ENCODE results near the gene REEP5.
"Not testable (repeated sequence)": the region's sequence is repeated elsewhere in the genome, so short reads cannot be mapped to it uniquely, and the experiment has no call there.

The REEP5 gene

GRCh38 chr5:112917453-112917995 is 4.5 kb downstream of the REEP5 start:
- Histone ChIP-seq H3K9me3 (ENCODE audit: control insufficient read depth, insufficient read depth, low read depth, low read length) (no peaks in the 10 kb centered on the region), H3K27me3 (ENCODE audit: control insufficient read depth, insufficient read depth, low read length) (0 out of 2 replicates have a peak, but pooled peaks cover 1% of the 10 kb centered on the region), H3K9ac (ENCODE audit: low read length) (no peak overlapping the region), H3K36me3 (ENCODE audit: control insufficient read depth, insufficient read depth, low read length) (peaks cover 45% of the 10 kb centered on the region), H3K4me1 (ENCODE audit: control insufficient read depth, insufficient read depth, low read length) (no peaks in the 10 kb centered on the region), H3K4me3 (ENCODE audit: low read depth, low read length) (no peak overlapping the region), H3K27ac (ENCODE audit: low read depth, low read length) (no peak overlapping the region)

GRCh38 chr5:112915831-112916230 is 6.2 kb downstream of the REEP5 start:
- Histone ChIP-seq H3K9me3 (ENCODE audit: control insufficient read depth, insufficient read depth, low read depth, low read length) (no peaks in the 10 kb centered on the region), H3K4me1 (ENCODE audit: control insufficient read depth, insufficient read depth, low read length) (no peaks in the 10 kb centered on the region), H3K4me3 (ENCODE audit: low read depth, low read length) (no peak overlapping the region), H3K9ac (ENCODE audit: low read length) (no peak overlapping the region), H3K36me3 (ENCODE audit: control insufficient read depth, insufficient read depth, low read length) (peaks cover 46% of the 10 kb centered on the region), H3K27me3 (ENCODE audit: control insufficient read depth, insufficient read depth, low read length) (no peaks in the 10 kb centered on the region), H3K27ac (ENCODE audit: low read depth, low read length) (no peak overlapping the region)

GRCh38 chr5:112914584-112914983 is 7.4 kb downstream of the REEP5 start:
- Histone ChIP-seq H3K4me3 (ENCODE audit: low read depth, low read length) (no peak overlapping the region), H3K9ac (ENCODE audit: low read length) (no peak overlapping the region), H3K4me1 (ENCODE audit: control insufficient read depth, insufficient read depth, low read length) (no peaks in the 10 kb centered on the region), H3K36me3 (ENCODE audit: control insufficient read depth, insufficient read depth, low read length) (peaks cover 54% of the 10 kb centered on the region), H3K27ac (ENCODE audit: low read depth, low read length) (no peak overlapping the region), H3K9me3 (ENCODE audit: control insufficient read depth, insufficient read depth, low read depth, low read length) (no peaks in the 10 kb centered on the region), H3K27me3 (ENCODE audit: control insufficient read depth, insufficient read depth, low read length) (no peaks in the 10 kb centered on the region)

- Histone ChIP-seq H3K27me3 (ENCODE audit: control insufficient read depth, insufficient read depth, low read length) (no peaks in the 10 kb centered on the region), H3K4me1 (ENCODE audit: control insufficient read depth, insufficient read depth, low read length) (no peaks in the 10 kb centered on the region), H3K27ac (ENCODE audit: low read depth, low read length) (no peak overlapping the region), H3K36me3 (ENCODE audit: control insufficient read depth, insufficient read depth, low read length) (peaks cover 36% of the 10 kb centered on the region), H3K4me3 (ENCODE audit: low read depth, low read length) (no peak overlapping the region), H3K9me3 (ENCODE audit: control insufficient read depth, insufficient read depth, low read depth, low read length) (no peaks in the 10 kb centered on the region), H3K9ac (ENCODE audit: low read length) (no peak overlapping the region)
Observed at GRCh38 chr5:112910529-112910928, 11.5 kb downstream of the REEP5 start.

- Histone ChIP-seq H3K4me3 (ENCODE audit: low read depth, low read length) (no peak overlapping the region), H3K27ac (ENCODE audit: low read depth, low read length) (no peak overlapping the region), H3K9me3 (ENCODE audit: control insufficient read depth, insufficient read depth, low read depth, low read length) (no peaks in the 10 kb centered on the region), H3K4me1 (ENCODE audit: control insufficient read depth, insufficient read depth, low read length) (no peaks in the 10 kb centered on the region), H3K27me3 (ENCODE audit: control insufficient read depth, insufficient read depth, low read length) (no peaks in the 10 kb centered on the region), H3K36me3 (ENCODE audit: control insufficient read depth, insufficient read depth, low read length) (peaks cover 31% of the 10 kb centered on the region), H3K9ac (ENCODE audit: low read length) (no peak overlapping the region)
Observed at GRCh38 chr5:112908854-112909253, 13.2 kb downstream of the REEP5 start.

GRCh38 chr5:112907166-112907631 is 14.8 kb downstream of the REEP5 start:
- Histone ChIP-seq H3K27me3 (ENCODE audit: control insufficient read depth, insufficient read depth, low read length) (no peaks in the 10 kb centered on the region), H3K9me3 (ENCODE audit: control insufficient read depth, insufficient read depth, low read depth, low read length) (no peaks in the 10 kb centered on the region), H3K4me3 (ENCODE audit: low read depth, low read length) (no peak overlapping the region), H3K36me3 (ENCODE audit: control insufficient read depth, insufficient read depth, low read length) (peaks cover 32% of the 10 kb centered on the region), H3K27ac (ENCODE audit: low read depth, low read length) (no peak overlapping the region), H3K9ac (ENCODE audit: low read length) (no peak overlapping the region), H3K4me1 (ENCODE audit: control insufficient read depth, insufficient read depth, low read length) (no peaks in the 10 kb centered on the region)

- H3K27me3 ChIP-seq (ENCODE audit: control insufficient read depth, insufficient read depth, low read length): no peaks in the 10 kb centered on the region
Observed at GRCh38 chr5:112906637-112907036, 15.4 kb downstream of the REEP5 start.

GRCh38 chr5:112904996-112905395 is 17.0 kb downstream of the REEP5 start:
- peaks cover 33% of the 10 kb centered on the region for H3K36me3 ChIP-seq (ENCODE audit: control insufficient read depth, insufficient read depth, low read length)
- not testable (repeated sequence) for H3K27me3 ChIP-seq (ENCODE audit: control insufficient read depth, insufficient read depth, low read length); H3K4me1 ChIP-seq (ENCODE audit: control insufficient read depth, insufficient read depth, low read length); H3K27ac ChIP-seq (ENCODE audit: low read depth, low read length); H3K9ac ChIP-seq (ENCODE audit: low read length); H3K9me3 ChIP-seq (ENCODE audit: control insufficient read depth, insufficient read depth, low read depth, low read length); H3K4me3 ChIP-seq (ENCODE audit: low read depth, low read length)

More at GRCh38 chr5:112906637-112907036, 15.4 kb downstream of the REEP5 start:
- Histone ChIP-seq H3K27ac (ENCODE audit: low read depth, low read length) (no peak overlapping the region), H3K4me3 (ENCODE audit: low read depth, low read length) (no peak overlapping the region), H3K9me3 (ENCODE audit: control insufficient read depth, insufficient read depth, low read depth, low read length) (no peaks in the 10 kb centered on the region), H3K36me3 (ENCODE audit: control insufficient read depth, insufficient read depth, low read length) (peaks cover 34% of the 10 kb centered on the region), H3K4me1 (ENCODE audit: control insufficient read depth, insufficient read depth, low read length) (no peaks in the 10 kb centered on the region), H3K9ac (ENCODE audit: low read length) (no peak overlapping the region)

GRCh38 chr5:112902561-112902960 is 19.5 kb downstream of the REEP5 start:
- no peaks in the 10 kb centered on the region for H3K4me1 ChIP-seq (ENCODE audit: control insufficient read depth, insufficient read depth, low read length)
- peaks cover 47% of the 10 kb centered on the region for H3K36me3 ChIP-seq (ENCODE audit: control insufficient read depth, insufficient read depth, low read length)

GRCh38 chr5:112895682-112896081 is 26.3 kb downstream of the REEP5 start:
- Histone ChIP-seq H3K9me3 (ENCODE audit: control insufficient read depth, insufficient read depth, low read depth, low read length) (no peaks in the 10 kb centered on the region), H3K27me3 (ENCODE audit: control insufficient read depth, insufficient read depth, low read length) (no peaks in the 10 kb centered on the region), H3K4me1 (ENCODE audit: control insufficient read depth, insufficient read depth, low read length) (no peaks in the 10 kb centered on the region), H3K36me3 (ENCODE audit: control insufficient read depth, insufficient read depth, low read length) (peaks cover 47% of the 10 kb centered on the region), H3K4me3 (ENCODE audit: low read depth, low read length) (no peak overlapping the region), H3K27ac (ENCODE audit: low read depth, low read length) (no peak overlapping the region), H3K9ac (ENCODE audit: low read length) (no peak overlapping the region)

More at GRCh38 chr5:112902561-112902960, 19.5 kb downstream of the REEP5 start:
- Histone ChIP-seq H3K9ac (ENCODE audit: low read length) (no peak overlapping the region), H3K27me3 (ENCODE audit: control insufficient read depth, insufficient read depth, low read length) (no peaks in the 10 kb centered on the region), H3K27ac (ENCODE audit: low read depth, low read length) (no peak overlapping the region), H3K9me3 (ENCODE audit: control insufficient read depth, insufficient read depth, low read depth, low read length) (no peaks in the 10 kb centered on the region), H3K4me3 (ENCODE audit: low read depth, low read length) (no peak overlapping the region)

- Histone ChIP-seq H3K9me3 (ENCODE audit: control insufficient read depth, insufficient read depth, low read depth, low read length) (no peaks in the 10 kb centered on the region), H3K4me1 (ENCODE audit: control insufficient read depth, insufficient read depth, low read length) (no peaks in the 10 kb centered on the region), H3K9ac (ENCODE audit: low read length) (no peak overlapping the region), H3K36me3 (ENCODE audit: control insufficient read depth, insufficient read depth, low read length) (peaks cover 34% of the 10 kb centered on the region), H3K4me3 (ENCODE audit: low read depth, low read length) (no peak overlapping the region), H3K27me3 (ENCODE audit: control insufficient read depth, insufficient read depth, low read length) (no peaks in the 10 kb centered on the region), H3K27ac (ENCODE audit: low read depth, low read length) (no peak overlapping the region)
Observed at GRCh38 chr5:112892776-112893175, 29.3 kb downstream of the REEP5 start.
